Lung (tissue), 12 donors: ENCODE results near the gene HTRA3. TPM values are rescaled to one million over a fixed set of nuclear protein-coding genes. Genes with fewer than 3 reads are reported as not detected.

Experiments
- ATAC-seq: fragments of 200-7000 bp; cut with Tn5 transposase; one replicate; pipeline ENCODE4 v1.9.1; 2020; ENCODE audit warnings: moderate number of reproducible peaks; ENCODE audit not compliant: insufficient read depth, low FRiP score
- DNase-seq, 3 donors: peaks; one replicate each; pipeline ENCODE4 v3.0.0-alpha.2; 2013 to 2017
- H3K27ac ChIP-seq, 2 donors: one replicate each; pipeline ENCODE4 v1.5.1; 2013; ENCODE audit warnings: mild to moderate bottlenecking in 2 of 2, moderate library complexity in 2 of 2, control low read depth in 1 of 2, inconsistent platforms in 1 of 2, low read depth in 1 of 2, low read length in 1 of 2
- H3K27me3 ChIP-seq, 3 donors: one replicate each; pipeline ENCODE4 v1.5.1; 2013; ENCODE audit warnings: low read length in 2 of 3; ENCODE audit not compliant: control insufficient read depth in 3 of 3, insufficient read depth in 3 of 3
- H3K36me3 ChIP-seq, 4 donors: one replicate each; pipeline ENCODE4 v1.5.1; 2013; ENCODE audit warnings: low read length in 4 of 4, mild to moderate bottlenecking in 1 of 4, moderate library complexity in 1 of 4; ENCODE audit not compliant: control insufficient read depth in 4 of 4, insufficient read depth in 4 of 4
- H3K4me1 ChIP-seq, 5 donors: one replicate each; pipeline ENCODE4 v1.5.1; 2013; ENCODE audit warnings: low read length in 5 of 5, mild to moderate bottlenecking in 2 of 5, moderate library complexity in 1 of 5; ENCODE audit not compliant: control insufficient read depth in 5 of 5, insufficient read depth in 5 of 5
- H3K4me3 ChIP-seq: one replicate; pipeline ENCODE4 v1.5.1; 2013; ENCODE audit warnings: mild to moderate bottlenecking, control low read depth, moderate library complexity
- H3K9ac ChIP-seq, 2 donors: one replicate each; pipeline ENCODE4 v1.5.1; 2013; ENCODE audit warnings: low read length in 2 of 2, control low read depth in 1 of 2; ENCODE audit not compliant: insufficient read depth in 1 of 2
- H3K9me3 ChIP-seq, 4 donors: one replicate each; pipeline ENCODE4 v1.5.1; 2013; ENCODE audit warnings: low read length in 3 of 4, mild to moderate bottlenecking in 1 of 4, moderate library complexity in 1 of 4; ENCODE audit not compliant: control insufficient read depth in 4 of 4, insufficient read depth in 3 of 4
- WGBS, 2 donors: extraction: QIAGEN DNeasy Blood & Tissue Kit; methylation state at CpG; one replicate each; pipeline ENCODE4 v1.1.7; 2013; 5-methylcytosine and 5-hydroxymethylcytosine counted together
- polyA plus RNA-seq, 2 donors: library from polyadenylated mRNA; stranded (reverse); fragments of 200-250 nt; gene quantifications; one replicate each; pipeline ENCODE4 v1.2.1, GENCODE V29; 2013
- total RNA-seq, 2 donors: library from RNA; depleted of rRNA in 1 of 2; stranded (reverse); fragments of >200 nt in 1 of 2; gene quantifications; one replicate each; pipeline ENCODE4 v1.2.1, GENCODE V29; 2014 to 2021
- TF ChIP-seq, protein P1 (sequence below): IDR thresholded peaks from 2 replicates; pipeline ENCODE4 v1.5.1; 2012; ENCODE audit warnings: mild to moderate bottlenecking; ENCODE audit errors: control extremely low read depth, extremely low read depth
- donor health status: control.
- donor health status: control.
- donor health status: Bipolar disorder and iron deficiency.
- donor health status: healthy.
- donor health status: DM: yes; HTN: yes; CAD: no.

The HTRA3 gene
- total and polyA plus RNA-seq, 4 donors, result 9.5 to 23.5 (median 17.8) TPM

DNA sequence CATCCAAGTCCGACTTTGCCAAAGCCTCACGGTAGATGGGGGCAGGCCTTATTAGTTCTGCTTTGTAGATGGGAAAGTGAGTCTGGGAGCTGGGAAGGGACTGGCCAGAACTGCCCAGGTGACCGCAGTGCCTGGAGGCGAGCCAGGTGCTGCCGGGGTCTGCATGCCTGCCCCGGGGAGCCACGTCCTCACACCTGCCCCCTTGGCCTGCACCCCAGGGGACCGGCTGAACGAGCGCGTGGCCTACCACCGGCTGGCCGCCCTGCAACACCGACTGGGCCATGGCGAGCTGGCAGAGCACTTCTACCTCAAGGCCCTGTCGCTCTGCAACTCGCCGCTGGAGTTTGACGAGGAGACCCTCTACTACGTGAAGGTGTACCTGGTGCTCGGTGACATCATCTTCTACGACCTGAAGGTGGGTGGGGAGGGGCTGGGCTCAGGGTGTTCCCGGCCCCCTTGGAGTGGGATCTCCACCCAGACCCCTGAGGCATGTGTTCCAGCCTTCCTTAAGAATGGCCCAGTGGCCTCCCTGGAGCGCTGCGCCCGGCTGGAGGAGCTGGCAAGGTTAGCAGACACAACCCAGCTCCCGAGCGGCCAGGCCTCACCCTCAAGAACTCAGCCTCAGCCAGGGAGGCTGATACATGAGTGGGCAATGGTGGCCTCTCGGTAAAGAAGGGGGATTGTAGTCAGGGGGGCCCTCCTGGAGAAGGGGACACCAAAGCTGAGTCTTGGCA is 32.1 kb upstream of the HTRA3 start:
- Histone ChIP-seq H3K36me3 (peaks cover 0 to 65% (median 15%) of the 10 kb centered on the region in 4 donors), H3K9ac (no peak overlapping the region), H3K9me3 (no peaks in the 10 kb centered on the region), H3K4me1 (peaks cover 0 to 3% (median 0%) of the 10 kb centered on the region in 5 donors), H3K27ac (no peak overlapping the region), H3K4me3 (no peak overlapping the region), H3K27me3 (no peaks in the 10 kb centered on the region)
- DNase-seq (no peak), ATAC-seq (no peak)
- TF ChIP-seq, protein P1, sequence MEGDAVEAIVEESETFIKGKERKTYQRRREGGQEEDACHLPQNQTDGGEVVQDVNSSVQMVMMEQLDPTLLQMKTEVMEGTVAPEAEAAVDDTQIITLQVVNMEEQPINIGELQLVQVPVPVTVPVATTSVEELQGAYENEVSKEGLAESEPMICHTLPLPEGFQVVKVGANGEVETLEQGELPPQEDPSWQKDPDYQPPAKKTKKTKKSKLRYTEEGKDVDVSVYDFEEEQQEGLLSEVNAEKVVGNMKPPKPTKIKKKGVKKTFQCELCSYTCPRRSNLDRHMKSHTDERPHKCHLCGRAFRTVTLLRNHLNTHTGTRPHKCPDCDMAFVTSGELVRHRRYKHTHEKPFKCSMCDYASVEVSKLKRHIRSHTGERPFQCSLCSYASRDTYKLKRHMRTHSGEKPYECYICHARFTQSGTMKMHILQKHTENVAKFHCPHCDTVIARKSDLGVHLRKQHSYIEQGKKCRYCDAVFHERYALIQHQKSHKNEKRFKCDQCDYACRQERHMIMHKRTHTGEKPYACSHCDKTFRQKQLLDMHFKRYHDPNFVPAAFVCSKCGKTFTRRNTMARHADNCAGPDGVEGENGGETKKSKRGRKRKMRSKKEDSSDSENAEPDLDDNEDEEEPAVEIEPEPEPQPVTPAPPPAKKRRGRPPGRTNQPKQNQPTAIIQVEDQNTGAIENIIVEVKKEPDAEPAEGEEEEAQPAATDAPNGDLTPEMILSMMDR, result no peak
- 95 to 97% methylated on average over 29 of the region's 29 CpGs for WGBS, 2 donors

DNA sequence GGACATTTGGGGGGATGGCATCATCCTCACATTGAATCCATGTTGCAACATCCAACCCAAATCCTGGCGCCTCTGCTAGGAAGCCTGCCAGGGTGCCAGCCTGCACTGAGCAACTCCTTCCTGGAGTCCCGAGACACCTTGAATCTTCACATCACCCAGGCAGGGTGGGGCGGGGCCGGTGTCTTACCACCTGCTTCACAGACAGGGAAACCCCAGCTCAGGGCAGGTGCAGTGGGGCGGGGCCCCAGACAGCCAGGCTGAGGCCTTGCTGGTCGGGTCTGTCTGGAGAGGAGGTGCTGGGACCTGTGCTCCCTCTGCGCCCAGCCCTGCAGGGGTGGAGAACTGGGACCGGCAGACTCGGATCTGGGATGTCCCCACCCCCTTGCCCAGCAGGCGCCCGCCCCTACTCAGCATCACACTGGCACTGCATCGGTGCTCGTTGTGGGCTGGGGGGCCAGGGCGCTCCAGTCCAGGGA is 31.5 kb upstream of the HTRA3 start:
- 79 to 82% methylated on average over 14 of the region's 14 CpGs for WGBS, 2 donors
- no peak overlapping the region for H3K27ac ChIP-seq
- H3K9ac ChIP-seq, result no peak overlapping the region
- H3K4me3 ChIP-seq, result no peak overlapping the region
- H3K9me3 ChIP-seq, result no peaks in the 10 kb centered on the region
- TF ChIP-seq, protein P1, result no peak
- no peak for DNase-seq
- H3K27me3 ChIP-seq, result no peaks in the 10 kb centered on the region
- no peak for ATAC-seq
- H3K36me3 ChIP-seq, result peaks cover 0 to 63% (median 14%) of the 10 kb centered on the region in 4 donors
- H3K4me1 ChIP-seq, result peaks cover 0 to 8% (median 2%) of the 10 kb centered on the region in 5 donors

DNA sequence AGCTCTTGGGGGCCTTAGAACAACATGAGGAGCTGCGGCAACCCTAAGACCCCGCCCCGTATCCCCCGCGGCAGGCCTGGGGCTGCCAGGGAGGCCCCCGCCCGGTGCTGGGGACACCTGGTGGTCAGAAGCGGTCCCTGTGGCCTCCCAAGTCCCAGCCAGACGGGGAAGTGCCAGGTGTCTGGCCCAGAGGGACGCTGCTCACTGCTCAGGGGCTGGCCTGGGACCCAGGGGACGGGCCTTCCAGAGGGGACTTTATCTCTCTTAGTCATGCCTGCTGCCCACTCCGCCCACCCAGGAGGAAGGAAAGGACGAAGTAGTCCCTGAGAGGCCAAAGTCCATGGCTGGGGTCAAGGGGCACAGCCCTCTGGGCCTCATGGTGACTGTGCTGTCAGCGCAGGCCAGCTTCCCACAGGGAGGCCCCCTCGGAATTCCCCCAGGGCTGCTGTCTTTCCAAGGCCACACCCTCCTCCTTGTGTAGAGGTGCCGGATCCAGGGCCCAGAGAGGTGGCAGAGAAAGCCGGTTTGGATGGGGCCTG is 31.0 kb upstream of the HTRA3 start:
- H3K27ac ChIP-seq, result no peak overlapping the region
- 73 to 74% methylated on average over 17 of the region's 17 CpGs for WGBS, 2 donors
- H3K27me3 ChIP-seq, result no peaks in the 10 kb centered on the region
- peaks cover 0 to 10% (median 2%) of the 10 kb centered on the region in 5 donors for H3K4me1 ChIP-seq
- H3K36me3 ChIP-seq, result peaks cover 0 to 59% (median 9%) of the 10 kb centered on the region in 4 donors
- ATAC-seq, result no peak
- no peaks in the 10 kb centered on the region for H3K9me3 ChIP-seq
- DNase-seq, result no peak
- H3K9ac ChIP-seq, result no peak overlapping the region
- TF ChIP-seq, protein P1, result no peak
- no peak overlapping the region for H3K4me3 ChIP-seq
